Ovary (tissue), 9 donors: ENCODE measurements around the gene CSNK2B. TPM values are rescaled to one million over a fixed set of nuclear protein-coding genes. Genes with fewer than 3 reads are reported as not detected.

Experiments used
- DNase-seq, 5 donors: peaks; one replicate each; pipeline ENCODE4 v3.0.0-alpha.2; 2019 to 2020
- H3K27ac ChIP-seq, 2 donors: fragments of 200-600 bp; one replicate each; pipeline versions ENCODE4 v1.5.1 to v1.8.0; 2019 to 2022
- H3K27me3 ChIP-seq: fragments of 200-600 bp; one replicate; pipeline ENCODE4 v1.8.0; 2022
- H3K36me3 ChIP-seq: fragments of 200-600 bp; sonication (generic); one replicate; pipeline ENCODE4 v1.5.1; 2019
- H3K4me1 ChIP-seq: one replicate; pipeline ENCODE4 v1.8.1; 2013; ENCODE audit warnings: mild to moderate bottlenecking, moderate library complexity; ENCODE audit not compliant: insufficient read depth
- H3K4me3 ChIP-seq: fragments of 200-600 bp; sonication (generic); one replicate; pipeline ENCODE4 v1.5.1; 2017
- H3K9me3 ChIP-seq, 2 donors: fragments of 200-600 bp in 1 of 2; sonication (generic) in 1 of 2; one replicate each; pipeline versions ENCODE4 v1.5.1 to v1.8.1; 2013 to 2019; ENCODE audit warnings: mild to moderate bottlenecking in 1 of 2, moderate library complexity in 1 of 2
- CTCF ChIP-seq, 3 donors: fragments of 450-650 bp in 2 of 3; fragments of 200-600 bp in 1 of 3; IDR thresholded peaks; one replicate each; pipeline versions ENCODE4 v1.5.1 to v1.8.0; 2016 to 2022; ENCODE audit warnings: antibody characterized with exemption in 3 of 3, mild to moderate bottlenecking in 1 of 3
- EP300 ChIP-seq: sonication (generic); formaldehyde crosslinking; IDR thresholded peaks from one replicate; pipeline ENCODE4 v1.6.1; 2017; ENCODE audit warnings: antibody characterized with exemption
- POLR2A ChIP-seq: fragments of 450-650 bp; IDR thresholded peaks from one replicate; pipeline ENCODE4 v1.6.1; 2017; ENCODE audit warnings: antibody characterized with exemption, mild to moderate bottlenecking, moderate library complexity
- WGBS, 3 donors: extraction: QIAGEN DNeasy Blood & Tissue Kit in 1 of 3; methylation state at CpG; one replicate each; pipeline versions ENCODE4 v1.1.5 to v1.1.7; 2013 to 2017; 5-methylcytosine and 5-hydroxymethylcytosine counted together
- intact Hi-C, 4 donors: fragments of 100-400 bp; cut with DNase I; formaldehyde crosslinking; loops; one replicate each; pipeline versions ENCODE4 v1.11.0 to v1.15.1; 2022 to 2023
- polyA plus RNA-seq, 2 donors: library from polyadenylated mRNA; stranded (reverse); fragments of 200-250 nt in 1 of 2; fragments of 350-450 nt in 1 of 2; fragmentation: Illumina TruSeq in 1 of 2; extraction: RNeasy Lipid Tissue Mini Kit (QIAGEN cat#74804) in 1 of 2; gene quantifications; one replicate each; pipeline ENCODE4 v1.2.3, GENCODE V29; 2013 to 2014
- total RNA-seq, 7 donors: library from RNA; depleted of rRNA in 2 of 7; stranded (reverse); fragments of >200 nt in 2 of 7; fragmentation: NEBNext Ultra II Directional in 3 of 7; extraction: Animal tissue kit (Norgen Biotek cat#: 25700) in 3 of 7; gene quantifications; one replicate each; pipeline versions ENCODE4 v1.1.0 to v1.2.4, GENCODE V29; 2016 to 2023
- donor health status: DM: no; HTN: no; CAD: no; lungs with moderate emphysema.
- donor health status: DM: no; HTN: no; CAD: no.
- donor health status: Bipolar disorder and iron deficiency.
- donor health status: DM: yes; HTN: yes; CAD: no.
- donor health status: DM: no; HTN: no; CAD: no.
- donor health status: DM: yes; HTN: yes; CAD: no.

Gene CSNK2B
- total and polyA plus RNA-seq, 9 donors, result 120 to 258 (median 144) TPM

- 78 to 81% (median 79%) methylated on average over 7 of the region's 7 CpGs for WGBS, 3 donors
- H3K27ac ChIP-seq, result no peak overlapping the region
- intact Hi-C loops, result no loop called here
- no peak for DNase-seq
- H3K36me3 ChIP-seq, result peaks cover 3% of the 10 kb centered on the region
- no peaks in the 10 kb centered on the region for H3K4me1 ChIP-seq
- H3K4me3 ChIP-seq, result no peak overlapping the region
- H3K27me3 ChIP-seq, result no peaks in the 10 kb centered on the region
- TF ChIP-seq POLR2A, result no peak
- no peak for TF ChIP-seq CTCF (IDR thresholded peaks at IDR 0.05)
- no peak for TF ChIP-seq EP300
- H3K9me3 ChIP-seq, result no peaks in the 10 kb centered on the region
Observed at GRCh38 chr6:31633447-31633846, 32.4 kb upstream of the CSNK2B start.

GRCh38 chr6:31634131-31634530, 31.7 kb upstream of the CSNK2B start:
- WGBS, 3 donors, result 76 to 87% (median 83%) methylated on average over 3 of the region's 3 CpGs
- H3K4me1 ChIP-seq, result no peaks in the 10 kb centered on the region
- H3K4me3 ChIP-seq, result no peak overlapping the region
- H3K27me3 ChIP-seq, result no peaks in the 10 kb centered on the region
- intact Hi-C loops, result no loop called here
- H3K36me3 ChIP-seq, result peaks cover 3% of the 10 kb centered on the region
- no peak for DNase-seq
- H3K9me3 ChIP-seq, result no peaks in the 10 kb centered on the region
- TF ChIP-seq POLR2A (no peak), CTCF (IDR thresholded peaks at IDR 0.05) (no peak), EP300 (no peak)
- H3K27ac ChIP-seq, result no peak overlapping the region

- Histone ChIP-seq H3K9me3 (no peaks in the 10 kb centered on the region), H3K27ac (no peak overlapping the region), H3K4me3 (no peak overlapping the region), H3K4me1 (no peaks in the 10 kb centered on the region), H3K36me3 (peaks cover 3% of the 10 kb centered on the region), H3K27me3 (no peaks in the 10 kb centered on the region)
- DNase-seq, result no peak
- WGBS, 3 donors, result 68 to 73% (median 70%) methylated on average over 11 of the region's 11 CpGs
- no peak for TF ChIP-seq EP300
- no peak for TF ChIP-seq POLR2A
- TF ChIP-seq CTCF (IDR thresholded peaks at IDR 0.05), result no peak
- intact Hi-C loops, result no loop called here
Observed at GRCh38 chr6:31634969-31635575, 30.8 kb upstream of the CSNK2B start.

- Histone ChIP-seq H3K27me3 (no peaks in the 10 kb centered on the region), H3K4me3 (no peak overlapping the region), H3K36me3 (peaks cover 3% of the 10 kb centered on the region), H3K9me3 (no peaks in the 10 kb centered on the region), H3K4me1 (no peaks in the 10 kb centered on the region), H3K27ac (no peak overlapping the region)
- WGBS, 3 donors, result 69 to 75% (median 71%) methylated on average over 27 of the region's 27 CpGs
- no peak for DNase-seq
- TF ChIP-seq EP300 (no peak), CTCF (IDR thresholded peaks at IDR 0.05) (no peak), POLR2A (no peak)
- intact Hi-C loops, result no loop called here
Observed at GRCh38 chr6:31636698-31637596, 28.9 kb upstream of the CSNK2B start.
